SW 1271 (cell line): ENCODE measurements around the gene ILK.
A peak's percentile ranks its signal among the peaks of the same experiment; 100 is the strongest.

Source experiments
- DNase-seq, 2 experiments: peaks; one replicate each; lab custom pipeline; 2025; lab: John Stamatoyannopoulos, UW

Gene ILK

DNA sequence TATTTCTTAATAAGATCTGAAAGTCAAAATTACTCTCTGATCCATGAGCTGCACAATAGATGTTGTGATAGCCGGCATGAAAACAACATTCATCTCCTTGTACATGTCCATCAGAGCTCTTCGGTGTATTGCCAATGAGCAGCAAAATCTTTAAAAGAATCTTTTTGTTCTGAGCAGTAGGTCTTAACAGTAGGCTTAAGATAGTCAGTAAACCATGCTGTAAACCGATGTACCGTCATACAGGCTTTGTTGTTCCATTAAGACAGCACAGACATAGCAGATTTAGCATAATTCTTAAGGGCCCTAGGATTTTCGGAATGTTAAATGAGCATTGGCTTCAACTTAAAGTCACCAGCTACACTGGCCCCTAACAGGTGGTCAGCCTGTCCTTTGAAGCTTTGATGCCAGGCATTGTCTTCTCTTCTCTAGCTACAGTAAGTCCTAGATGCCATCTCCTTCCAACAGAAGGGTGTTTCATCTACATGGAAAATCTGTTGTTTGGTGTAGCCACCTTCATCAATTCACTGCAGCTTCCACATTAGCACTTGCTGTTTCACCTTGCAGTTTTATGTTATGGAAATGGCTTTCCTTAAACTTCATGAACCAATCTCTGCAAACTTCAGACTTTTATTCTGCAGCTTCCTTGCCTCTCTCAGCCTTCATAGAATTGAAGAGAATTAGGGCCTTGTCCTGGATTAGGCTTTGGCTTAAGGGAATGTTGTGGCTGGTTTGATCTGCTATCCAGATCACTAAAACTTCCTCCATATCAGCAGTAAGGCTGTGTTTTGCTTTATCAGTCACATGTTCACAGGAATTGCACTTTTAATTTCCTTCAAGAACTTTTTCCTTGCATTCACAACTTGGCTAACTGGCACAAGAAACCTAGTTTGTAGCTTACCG lies 28.5 kb upstream of the ILK start:
- DNase-seq = no peak

- no peak for DNase-seq
Measured at GRCh38 chr11:6576471-6577373, 26.9 kb upstream of the ILK start.

GRCh38 chr11:6578134-6578533 lies 25.4 kb upstream of the ILK start:
- no peak for DNase-seq

DNA sequence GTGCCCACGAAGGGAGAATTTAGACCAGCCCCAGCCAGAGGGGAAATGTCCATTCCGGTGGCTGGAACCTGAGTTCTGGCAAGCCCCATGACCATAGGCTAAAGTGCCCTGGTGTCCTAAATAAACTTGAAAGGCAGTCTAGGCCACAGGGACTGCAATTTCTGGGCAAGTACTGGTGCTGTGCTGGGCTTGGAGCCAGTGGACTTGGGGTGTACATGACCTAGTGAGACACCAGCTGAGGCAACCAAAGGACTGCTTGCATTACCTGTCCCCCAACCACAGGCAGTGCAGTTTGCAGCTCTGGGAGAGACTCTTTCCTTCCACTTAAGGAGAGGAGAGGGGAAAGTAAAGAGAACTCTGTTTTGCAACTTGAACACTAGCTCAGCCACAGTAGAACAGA lies 23.9 kb upstream of the ILK start:
- DNase-seq = no peak

DNA sequence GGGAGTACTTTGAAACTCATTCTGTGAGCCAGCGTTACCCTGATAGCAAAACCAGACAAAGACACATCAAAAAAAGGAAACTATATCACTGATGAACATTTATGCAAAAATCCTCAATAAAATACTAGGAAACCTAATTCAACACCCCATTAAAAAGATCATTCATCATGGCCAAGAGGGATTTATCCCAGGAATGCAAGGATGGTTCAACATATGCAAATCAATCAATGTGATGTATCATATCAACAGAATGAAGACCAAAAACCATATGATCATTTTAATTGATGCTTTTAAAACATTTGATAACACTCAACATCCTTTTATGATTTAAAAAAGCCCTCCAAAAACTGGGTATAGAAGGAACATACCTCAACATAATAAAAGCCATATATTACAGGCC lies 20.0 kb upstream of the ILK start:
- DNase-seq = no peak

- no peak for DNase-seq
Measured at GRCh38 chr11:6584528-6584927, 19.0 kb upstream of the ILK start.

- DNase-seq = no peak
Measured at GRCh38 chr11:6586434-6587359, 16.9 kb upstream of the ILK start.

DNA sequence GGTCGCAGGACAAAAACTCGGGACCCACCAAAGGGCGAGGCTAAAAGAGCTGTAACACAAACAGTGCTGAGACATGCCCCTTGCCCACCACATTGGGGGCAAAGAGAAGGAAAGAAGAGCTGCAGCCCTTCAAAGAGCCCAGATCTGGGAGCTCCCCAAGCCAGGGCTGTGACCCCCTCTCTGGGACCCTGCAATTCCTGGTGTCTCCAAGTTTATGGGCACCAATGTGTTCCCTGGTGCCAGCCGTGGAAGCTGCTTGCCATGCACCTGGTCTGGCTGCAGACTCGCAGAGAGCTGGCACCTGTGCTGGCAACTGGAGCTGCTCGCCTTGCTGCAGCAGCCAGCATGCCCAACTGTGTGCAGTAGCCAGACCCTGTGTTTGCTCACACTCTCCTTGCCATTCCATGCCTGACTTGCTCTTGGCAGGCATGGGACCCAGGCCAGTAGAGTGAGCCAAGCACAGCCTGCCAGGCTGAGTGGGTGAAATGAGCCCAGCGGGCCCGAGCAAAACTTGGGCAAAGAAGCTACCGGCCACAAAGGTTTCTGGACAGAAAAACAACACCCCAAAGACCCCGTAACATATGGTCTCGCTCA lies 16.1 kb upstream of the ILK start:
- DNase-seq = no peak

- DNase-seq = no peak
Measured at GRCh38 chr11:6588018-6588417, 15.6 kb upstream of the ILK start.

GRCh38 chr11:6594142-6594768 lies 9.3 kb upstream of the ILK start:
- no peak for DNase-seq

GRCh38 chr11:6596239-6596877 lies 7.2 kb upstream of the ILK start:
- DNase-seq = no peak

DNA sequence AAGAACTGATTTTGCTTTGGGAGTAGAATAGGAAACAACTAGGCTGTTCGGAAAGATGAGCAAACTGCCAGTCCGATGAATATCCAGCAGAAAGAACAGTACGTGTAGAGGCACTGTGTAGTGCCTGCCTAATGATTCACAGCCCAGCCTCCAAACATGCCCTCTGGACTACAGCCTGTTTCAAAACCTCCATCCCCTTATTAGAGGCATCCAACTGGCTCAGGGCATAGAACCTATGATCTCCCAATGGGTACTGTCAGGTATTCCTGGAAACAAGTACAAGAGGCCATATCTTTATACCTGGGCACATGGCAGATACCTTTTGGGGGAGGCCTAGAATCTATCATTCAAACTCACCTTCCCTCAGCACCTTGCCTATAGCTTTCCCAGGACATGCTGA lies 5.0 kb upstream of the ILK start:
- DNase-seq = no peak

DNA sequence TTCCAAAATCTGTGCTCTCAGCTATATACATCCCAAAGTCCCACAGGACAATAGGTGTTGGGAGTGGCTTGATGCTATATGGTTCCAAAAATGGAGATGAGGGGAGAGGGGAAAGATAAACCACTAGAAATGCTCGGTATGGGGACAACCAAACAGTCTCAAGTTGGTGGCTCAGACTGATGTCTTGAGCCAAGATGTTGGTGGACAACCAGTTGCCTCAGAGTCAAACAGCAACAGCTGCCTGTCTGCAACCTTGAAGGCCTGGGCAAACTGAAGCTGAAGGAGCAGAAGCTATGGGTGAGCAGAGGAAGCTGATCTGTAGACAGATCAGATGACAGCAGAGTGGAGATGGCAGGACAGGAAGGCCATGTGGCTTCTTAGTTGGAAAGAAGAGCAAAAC lies 4.1 kb upstream of the ILK start:
- no peak for DNase-seq

- no peak for DNase-seq
Measured at GRCh38 chr11:6599881-6600390, 3.6 kb upstream of the ILK start.

DNA sequence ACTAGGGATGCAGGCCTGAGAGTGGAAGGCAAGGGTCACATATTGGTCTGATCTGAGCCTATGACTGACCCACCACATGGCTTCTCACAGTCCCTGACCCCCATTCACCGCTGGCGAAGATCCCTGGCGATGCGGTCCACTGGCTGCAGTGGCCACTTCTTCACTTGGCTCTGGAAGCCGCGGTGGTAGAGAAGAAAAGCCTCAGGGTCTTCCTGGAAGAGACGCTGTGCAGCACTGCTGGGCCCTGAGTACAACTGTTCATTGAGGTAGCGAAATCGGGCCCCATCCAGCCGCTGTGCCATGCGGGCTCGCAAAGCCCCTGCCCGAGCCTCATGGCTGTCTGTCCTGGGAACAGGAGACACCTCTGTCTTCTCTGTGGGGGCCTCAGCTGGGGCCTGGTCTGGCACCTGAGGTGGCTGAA lies 2.5 kb upstream of the ILK start:
- DNase-seq = no peak

GRCh38 chr11:6602096-6602940 lies 1.3 kb upstream of the ILK start:
- no peak for DNase-seq

- peak in 1 of 2 experiments; percentile 49 for DNase-seq
Measured at GRCh38 chr11:6604081-6604626, 580 bp downstream of the ILK start.

DNA sequence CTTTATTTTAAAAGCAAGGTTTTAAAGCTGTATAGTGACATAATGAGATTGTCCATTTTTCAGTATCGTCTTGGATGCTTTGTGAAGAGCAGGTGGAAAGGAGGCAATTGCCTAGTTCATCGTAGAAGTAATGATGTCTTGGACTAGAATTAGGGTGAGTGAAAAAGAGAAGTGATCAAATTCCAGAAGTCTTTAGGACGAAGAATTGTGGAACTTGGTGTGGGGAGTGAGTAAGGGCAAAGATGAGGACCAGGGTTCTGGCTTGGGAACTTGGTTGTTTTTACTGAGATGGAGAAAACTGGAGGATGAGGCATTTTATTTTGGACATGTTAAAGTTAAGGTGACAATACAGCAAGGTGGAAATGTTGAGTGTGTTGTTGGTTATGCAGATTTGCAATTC lies 1.2 kb downstream of the ILK start:
- no peak for DNase-seq
